ENCODE data around the gene CNGB1.

DNA sequence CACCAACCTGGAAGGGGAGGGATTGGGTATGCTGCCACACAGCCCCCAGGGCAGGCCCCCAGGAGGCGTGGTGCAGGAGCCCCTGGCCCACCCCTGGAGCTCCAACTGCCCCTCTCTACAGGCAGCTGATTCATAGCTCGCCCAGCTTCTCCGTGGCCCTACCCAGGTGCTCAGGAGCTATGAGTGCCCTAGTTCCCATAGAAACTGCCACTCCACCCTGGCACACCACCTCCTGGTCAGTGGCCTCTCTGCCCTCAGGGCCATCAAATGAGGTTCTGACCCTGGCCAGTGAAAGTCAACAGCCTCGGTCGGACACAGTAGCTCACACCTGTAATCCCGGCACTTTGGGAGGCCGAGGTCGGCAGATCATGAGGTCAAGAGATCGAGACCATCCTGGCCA is 18.0 kb downstream of the CNGB1 start:
- TF ChIP-seq, protein P1, sequence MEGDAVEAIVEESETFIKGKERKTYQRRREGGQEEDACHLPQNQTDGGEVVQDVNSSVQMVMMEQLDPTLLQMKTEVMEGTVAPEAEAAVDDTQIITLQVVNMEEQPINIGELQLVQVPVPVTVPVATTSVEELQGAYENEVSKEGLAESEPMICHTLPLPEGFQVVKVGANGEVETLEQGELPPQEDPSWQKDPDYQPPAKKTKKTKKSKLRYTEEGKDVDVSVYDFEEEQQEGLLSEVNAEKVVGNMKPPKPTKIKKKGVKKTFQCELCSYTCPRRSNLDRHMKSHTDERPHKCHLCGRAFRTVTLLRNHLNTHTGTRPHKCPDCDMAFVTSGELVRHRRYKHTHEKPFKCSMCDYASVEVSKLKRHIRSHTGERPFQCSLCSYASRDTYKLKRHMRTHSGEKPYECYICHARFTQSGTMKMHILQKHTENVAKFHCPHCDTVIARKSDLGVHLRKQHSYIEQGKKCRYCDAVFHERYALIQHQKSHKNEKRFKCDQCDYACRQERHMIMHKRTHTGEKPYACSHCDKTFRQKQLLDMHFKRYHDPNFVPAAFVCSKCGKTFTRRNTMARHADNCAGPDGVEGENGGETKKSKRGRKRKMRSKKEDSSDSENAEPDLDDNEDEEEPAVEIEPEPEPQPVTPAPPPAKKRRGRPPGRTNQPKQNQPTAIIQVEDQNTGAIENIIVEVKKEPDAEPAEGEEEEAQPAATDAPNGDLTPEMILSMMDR (IDR thresholded peaks at IDR 0.05), result no peak
- TF ChIP-seq POLR2A (IDR thresholded peaks at IDR 0.05), result no peak
